Measurements from ENCODE around the gene RTTN. TPM values are rescaled to one million over a fixed set of nuclear protein-coding genes. Genes with fewer than 3 reads are reported as not detected.

The RTTN gene
- total RNA-seq, 2 experiments from 2014 or later, result 21.4 to 25.5 TPM

GRCh38 chr18:70207181-70207580 is 1.7 kb upstream of the RTTN start:
- peaks cover 29% of the 10 kb centered on the region for H3K36me3 Mint-ChIP-seq (ENCODE audit: low read depth)
- no peak overlapping the region for H3K27ac ChIP-seq (ENCODE audit: low read depth in 1 of 2, low read length in 2 of 2)
- no peak for DNase-seq
- intact Hi-C loops (cut with DNase I, micrococcal nuclease), result no loop called here
- peak overlapping the region; percentile 6 for H3K4me3 Mint-ChIP-seq
- peaks cover 9% of the 10 kb centered on the region for H3K4me1 ChIP-seq (ENCODE audit: insufficient read depth, low read length)
- no peaks in the 10 kb centered on the region for H3K27me3 ChIP-seq (ENCODE audit: control insufficient read depth in 1 of 2, insufficient read depth in 2 of 2, low read length in 2 of 2)
- peak overlapping the region; percentile 96 for H3K27ac Mint-ChIP-seq
- no peaks in the 10 kb centered on the region for H3K9me3 Mint-ChIP-seq
- no peaks in the 10 kb centered on the region for H3K36me3 ChIP-seq (ENCODE audit: insufficient read depth, low read length)
- no peak for ATAC-seq (ENCODE audit: poor library complexity)
- H3K27me3 Mint-ChIP-seq, result peaks cover 4% of the 10 kb centered on the region
- CTCF ChIA-PET, result no interaction called here
- POLR2A ChIA-PET, result no interaction called here
- no peak overlapping the region for H3K4me3 ChIP-seq (ENCODE audit: low read length)
- peaks cover 35% of the 10 kb centered on the region for H3K4me1 Mint-ChIP-seq (ENCODE audit: low read depth)
- TF ChIP-seq CTCF (IDR thresholded peaks at IDR 0.05), result no peak
- H3K9me3 ChIP-seq (ENCODE audit: control insufficient read depth in 1 of 2, insufficient read depth in 1 of 2, low read length in 2 of 2), result no peaks in the 10 kb centered on the region

- peaks cover 4% of the 10 kb centered on the region for H3K4me1 ChIP-seq (ENCODE audit: insufficient read depth, low read length)
- CTCF ChIA-PET, result no interaction called here
- no peaks in the 10 kb centered on the region for H3K27me3 Mint-ChIP-seq
- POLR2A ChIA-PET, result no interaction called here
- H3K36me3 ChIP-seq (ENCODE audit: insufficient read depth, low read length), result peaks cover 45% of the 10 kb centered on the region
- H3K4me3 Mint-ChIP-seq, result no peak overlapping the region
- TF ChIP-seq CTCF (IDR thresholded peaks at IDR 0.05), result no peak
- H3K36me3 Mint-ChIP-seq (ENCODE audit: low read depth), result peaks cover 85% of the 10 kb centered on the region
- no peak overlapping the region for H3K27ac ChIP-seq (ENCODE audit: low read depth in 1 of 2, low read length in 2 of 2)
- no peaks in the 10 kb centered on the region for H3K9me3 Mint-ChIP-seq
- ATAC-seq (ENCODE audit: poor library complexity) (no peak), DNase-seq (no peak)
- no peak overlapping the region for H3K4me3 ChIP-seq (ENCODE audit: low read length)
- intact Hi-C loops (cut with DNase I, micrococcal nuclease), result no loop called here
- no peak overlapping the region for H3K27ac Mint-ChIP-seq
- no peaks in the 10 kb centered on the region for H3K27me3 ChIP-seq (ENCODE audit: control insufficient read depth in 1 of 2, insufficient read depth in 2 of 2, low read length in 2 of 2)
- H3K4me1 Mint-ChIP-seq (ENCODE audit: low read depth), result peaks cover 29% of the 10 kb centered on the region
- H3K9me3 ChIP-seq (ENCODE audit: control insufficient read depth in 1 of 2, insufficient read depth in 1 of 2, low read length in 2 of 2), result no peaks in the 10 kb centered on the region
These were observed 5.2 kb downstream of the RTTN start for GRCh38 chr18:70200286-70200685.

DNA sequence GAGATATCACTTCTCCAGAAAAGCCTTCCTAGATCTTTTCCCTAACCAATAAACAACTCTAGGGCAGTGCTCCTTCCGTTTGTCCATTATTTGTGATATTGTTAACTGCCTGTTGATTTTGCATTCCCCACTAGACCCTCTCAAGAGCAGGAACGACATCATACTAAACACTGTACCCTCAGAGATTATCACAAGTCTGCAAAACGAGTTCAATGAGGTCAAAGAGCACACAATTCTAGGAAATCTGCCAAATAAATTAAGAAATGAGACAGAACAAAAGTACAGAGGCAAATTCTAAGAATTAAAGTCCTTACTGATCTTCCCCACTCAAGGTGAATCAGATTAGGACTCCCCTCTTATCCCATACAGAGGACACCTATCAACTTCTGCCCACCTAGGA is 7.6 kb downstream of the RTTN start:
- H3K27ac Mint-ChIP-seq, result no peak overlapping the region
- ChIA-PET CTCF (no interaction called here), POLR2A (no interaction called here)
- H3K27ac ChIP-seq (ENCODE audit: low read depth in 1 of 2, low read length in 2 of 2), result no peak overlapping the region
- intact Hi-C loops (cut with DNase I, micrococcal nuclease), result loop anchor here in 1 of 2 experiments (2.0 to 5.0 kb wide), 2 partner anchors 235 to 254 kb away; no protein-coding TSS in a partner anchor
- TF ChIP-seq CTCF (IDR thresholded peaks at IDR 0.05), result no peak
- H3K4me3 Mint-ChIP-seq, result no peak overlapping the region
- peaks cover 17% of the 10 kb centered on the region for H3K4me1 Mint-ChIP-seq (ENCODE audit: low read depth)
- H3K9me3 ChIP-seq (ENCODE audit: control insufficient read depth in 1 of 2, insufficient read depth in 1 of 2, low read length in 2 of 2), result no peaks in the 10 kb centered on the region
- H3K27me3 ChIP-seq (ENCODE audit: control insufficient read depth in 1 of 2, insufficient read depth in 2 of 2, low read length in 2 of 2), result no peaks in the 10 kb centered on the region
- no peak for ATAC-seq (ENCODE audit: poor library complexity)
- peaks cover 61% of the 10 kb centered on the region for H3K36me3 ChIP-seq (ENCODE audit: insufficient read depth, low read length)
- H3K27me3 Mint-ChIP-seq, result no peaks in the 10 kb centered on the region
- DNase-seq, result no peak
- no peaks in the 10 kb centered on the region for H3K4me1 ChIP-seq (ENCODE audit: insufficient read depth, low read length)
- H3K4me3 ChIP-seq (ENCODE audit: low read length), result no peak overlapping the region
- H3K9me3 Mint-ChIP-seq, result no peaks in the 10 kb centered on the region
- H3K36me3 Mint-ChIP-seq (ENCODE audit: low read depth), result peaks cover 93% of the 10 kb centered on the region
